Measurements from ENCODE around the gene GTF2IRD1. TPM values are rescaled to one million over a fixed set of nuclear protein-coding genes. Genes with fewer than 3 reads are reported as not detected.

The GTF2IRD1 gene
- total RNA-seq, 2 donors from 2014 or later: 18.3 to 29.5 TPM

- Histone ChIP-seq H3K27ac (peak overlapping the region; percentile 70), H3K4me3 (peak overlapping the region; percentile 64), H3K27me3 (no peaks in the 10 kb centered on the region), H3K9ac (ENCODE audit: low read depth in 2 of 2, low read length in 2 of 2) (peak overlapping the region in 1 of 2 donors; percentile 41), H3K36me3 (no peaks in the 10 kb centered on the region), H3K9me3 (no peaks in the 10 kb centered on the region), H3K4me1 (peaks cover 8% of the 10 kb centered on the region)
- no peak for TF ChIP-seq CTCF (IDR thresholded peaks at IDR 0.05)
- DNase-seq: peak; percentile 81
- intact Hi-C loops (cut with DNase I): no loop called here
These were observed 871 bp upstream of the GTF2IRD1 start for GRCh38 chr7:74452748-74453321.

- H3K27ac ChIP-seq: peak overlapping the region; percentile 70
- H3K4me1 ChIP-seq: peaks cover 8% of the 10 kb centered on the region
- no peak for DNase-seq
- intact Hi-C loops (cut with DNase I): no loop called here
- H3K27me3 ChIP-seq: no peaks in the 10 kb centered on the region
- H3K36me3 ChIP-seq: no peaks in the 10 kb centered on the region
- no peak for TF ChIP-seq CTCF (IDR thresholded peaks at IDR 0.05)
- peak overlapping the region; percentile 71 to 73 for H3K9ac ChIP-seq (ENCODE audit: low read depth in 2 of 2, low read length in 2 of 2)
- H3K4me3 ChIP-seq: peak overlapping the region; percentile 64
- H3K9me3 ChIP-seq: no peaks in the 10 kb centered on the region
These were observed 567 bp downstream of the GTF2IRD1 start for GRCh38 chr7:74454021-74454924.

- Histone ChIP-seq H3K4me1 (peaks cover 8% of the 10 kb centered on the region), H3K27me3 (no peaks in the 10 kb centered on the region), H3K4me3 (peak overlapping the region; percentile 64), H3K36me3 (no peaks in the 10 kb centered on the region), H3K9ac (ENCODE audit: low read depth in 2 of 2, low read length in 2 of 2) (peak overlapping the region; percentile 71 to 73), H3K27ac (peak overlapping the region; percentile 70), H3K9me3 (no peaks in the 10 kb centered on the region)
- TF ChIP-seq CTCF (IDR thresholded peaks at IDR 0.05): no peak
- intact Hi-C loops (cut with DNase I): no loop called here
- no peak for DNase-seq
These were observed 1.2 kb downstream of the GTF2IRD1 start for GRCh38 chr7:74454925-74455288.

GRCh38 chr7:74455291-74455804 lies 1.6 kb downstream of the GTF2IRD1 start:
- TF ChIP-seq CTCF (IDR thresholded peaks at IDR 0.05): no peak
- H3K9me3 ChIP-seq: no peaks in the 10 kb centered on the region
- intact Hi-C loops (cut with DNase I): no loop called here
- peak overlapping the region; percentile 70 for H3K27ac ChIP-seq
- H3K36me3 ChIP-seq: no peaks in the 10 kb centered on the region
- H3K4me1 ChIP-seq: peaks cover 8% of the 10 kb centered on the region
- H3K4me3 ChIP-seq: no peak overlapping the region
- no peaks in the 10 kb centered on the region for H3K27me3 ChIP-seq
- DNase-seq: peak; percentile 70
- peak overlapping the region; percentile 71 to 73 for H3K9ac ChIP-seq (ENCODE audit: low read depth in 2 of 2, low read length in 2 of 2)

- Histone ChIP-seq H3K27ac (peak overlapping the region; percentile 70), H3K4me3 (no peak overlapping the region), H3K36me3 (no peaks in the 10 kb centered on the region), H3K27me3 (no peaks in the 10 kb centered on the region), H3K9me3 (no peaks in the 10 kb centered on the region), H3K9ac (ENCODE audit: low read depth in 2 of 2, low read length in 2 of 2) (no peak overlapping the region), H3K4me1 (peaks cover 8% of the 10 kb centered on the region)
- no peak for TF ChIP-seq CTCF (IDR thresholded peaks at IDR 0.05)
- DNase-seq: no peak
- intact Hi-C loops (cut with DNase I): no loop called here
These were observed 2.2 kb downstream of the GTF2IRD1 start for GRCh38 chr7:74455928-74456327.
